ENCODE measurements around the gene RARA. TPM values are rescaled to one million over a fixed set of nuclear protein-coding genes. Genes with fewer than 3 reads are reported as not detected.

Gene RARA
- total RNA-seq, 1 experiment from 2014 or later: 35.1 TPM

DNA sequence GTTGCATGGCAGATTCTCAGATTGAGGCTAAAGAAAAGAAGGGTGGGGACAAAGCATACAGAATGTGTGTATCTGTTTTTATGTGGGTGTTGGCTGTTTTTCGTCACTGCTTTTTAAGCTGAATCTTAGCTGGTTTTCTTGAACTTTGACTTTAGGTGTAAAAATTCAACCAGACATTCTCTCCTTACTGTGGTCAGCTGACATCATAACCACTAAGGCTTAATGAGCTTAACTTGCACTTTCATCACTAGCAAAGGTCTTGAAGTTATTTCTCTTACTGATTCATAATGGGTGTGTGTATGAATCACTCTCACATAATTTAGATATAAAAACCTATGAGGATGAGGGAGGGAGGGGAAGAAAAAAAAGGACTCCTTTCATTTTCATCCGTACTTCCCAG lies 25.3 kb upstream of the RARA start (continued):
- TF ChIP-seq, protein P1, sequence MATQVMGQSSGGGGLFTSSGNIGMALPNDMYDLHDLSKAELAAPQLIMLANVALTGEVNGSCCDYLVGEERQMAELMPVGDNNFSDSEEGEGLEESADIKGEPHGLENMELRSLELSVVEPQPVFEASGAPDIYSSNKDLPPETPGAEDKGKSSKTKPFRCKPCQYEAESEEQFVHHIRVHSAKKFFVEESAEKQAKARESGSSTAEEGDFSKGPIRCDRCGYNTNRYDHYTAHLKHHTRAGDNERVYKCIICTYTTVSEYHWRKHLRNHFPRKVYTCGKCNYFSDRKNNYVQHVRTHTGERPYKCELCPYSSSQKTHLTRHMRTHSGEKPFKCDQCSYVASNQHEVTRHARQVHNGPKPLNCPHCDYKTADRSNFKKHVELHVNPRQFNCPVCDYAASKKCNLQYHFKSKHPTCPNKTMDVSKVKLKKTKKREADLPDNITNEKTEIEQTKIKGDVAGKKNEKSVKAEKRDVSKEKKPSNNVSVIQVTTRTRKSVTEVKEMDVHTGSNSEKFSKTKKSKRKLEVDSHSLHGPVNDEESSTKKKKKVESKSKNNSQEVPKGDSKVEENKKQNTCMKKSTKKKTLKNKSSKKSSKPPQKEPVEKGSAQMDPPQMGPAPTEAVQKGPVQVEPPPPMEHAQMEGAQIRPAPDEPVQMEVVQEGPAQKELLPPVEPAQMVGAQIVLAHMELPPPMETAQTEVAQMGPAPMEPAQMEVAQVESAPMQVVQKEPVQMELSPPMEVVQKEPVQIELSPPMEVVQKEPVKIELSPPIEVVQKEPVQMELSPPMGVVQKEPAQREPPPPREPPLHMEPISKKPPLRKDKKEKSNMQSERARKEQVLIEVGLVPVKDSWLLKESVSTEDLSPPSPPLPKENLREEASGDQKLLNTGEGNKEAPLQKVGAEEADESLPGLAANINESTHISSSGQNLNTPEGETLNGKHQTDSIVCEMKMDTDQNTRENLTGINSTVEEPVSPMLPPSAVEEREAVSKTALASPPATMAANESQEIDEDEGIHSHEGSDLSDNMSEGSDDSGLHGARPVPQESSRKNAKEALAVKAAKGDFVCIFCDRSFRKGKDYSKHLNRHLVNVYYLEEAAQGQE (IDR thresholded peaks at IDR 0.05; ENCODE audit: low read depth): no peak

DNA sequence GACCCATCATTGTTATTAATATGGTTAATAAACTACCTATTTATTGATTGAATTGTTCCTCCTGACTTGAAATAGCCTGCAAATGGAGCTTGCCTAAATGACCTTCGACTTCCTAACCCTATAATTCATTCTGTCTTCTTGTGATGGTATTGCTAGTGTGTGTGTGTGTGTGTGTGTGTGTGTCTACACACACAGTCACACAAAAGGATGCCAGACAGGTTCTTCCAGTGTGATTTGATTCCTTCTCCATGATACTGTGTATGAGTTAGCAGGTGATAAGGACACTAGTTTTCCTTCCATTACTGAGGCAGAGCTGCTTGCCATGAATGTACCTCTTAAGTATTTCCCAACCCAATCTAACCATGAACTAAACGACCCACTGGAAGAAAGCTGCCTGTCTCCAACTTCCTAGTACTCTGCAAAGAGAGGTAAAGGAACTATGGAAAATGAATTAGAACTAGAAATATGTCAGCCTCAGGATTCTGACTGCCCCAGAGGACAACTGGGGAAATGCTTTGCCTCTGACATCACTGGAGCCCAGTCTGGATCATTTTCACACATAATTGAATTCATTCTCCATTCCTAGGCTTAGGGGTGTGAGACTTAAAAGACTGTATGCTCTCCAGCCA lies 24.8 kb upstream of the RARA start:
- ATAC-seq (peak; percentile 25), DNase-seq (ENCODE audit: low read depth, low spot score) (peak; percentile 80)
- Histone ChIP-seq H3K79me2 (ENCODE audit: insufficient read depth, low read length) (peaks cover 15% of the 10 kb centered on the region), H4K20me1 (ENCODE audit: insufficient read depth) (no peaks in the 10 kb centered on the region), H3K27ac (ENCODE audit: low read depth, low read length) (peak overlapping the region; percentile 58), H3K9ac (ENCODE audit: low read length) (peak overlapping the region; percentile 53), H3K36me3 (ENCODE audit: control insufficient read depth in 1 of 2, insufficient read depth in 2 of 2, low read length in 2 of 2) (peaks cover 11 to 12% of the 10 kb centered on the region in 2 experiments; a peak in 3 of 4 replicates), H3K9me3 (ENCODE audit: control insufficient read depth in 1 of 2, insufficient read depth in 1 of 2, low read depth in 1 of 2, low read length in 2 of 2) (no peaks in the 10 kb centered on the region), H3K4me3 (replicated peaks in 1 of 2; ENCODE audit: low read depth in 1 of 2, low read length in 2 of 2) (peak overlapping the region in 1 of 2 experiments; percentile 47; a peak in 2 of 4 replicates), H3K4me1 (ENCODE audit: control insufficient read depth in 1 of 2, insufficient read depth in 2 of 2, low read length in 2 of 2) (peaks cover 40 to 51% of the 10 kb centered on the region in 2 experiments), H3K9me2 (ENCODE audit: insufficient read depth) (no peaks in the 10 kb centered on the region), H2AFZ (ENCODE audit: low read depth, low read length, poor library complexity, severe bottlenecking) (no peak overlapping the region), H3K4me2 (ENCODE audit: low read length) (peak overlapping the region; percentile 78), H3K27me3 (ENCODE audit: insufficient read depth, low read length) (no peaks in the 10 kb centered on the region)
- TF ChIP-seq POLR2AphosphoS5 (IDR thresholded peaks at IDR 0.05; ENCODE audit: low read depth, low read length) (peak; percentile 30; the same call in 1 of the 2 replicates), POLR2A (IDR thresholded peaks at IDR 0.05; ENCODE audit: borderline replicate concordance, extremely low read depth, insufficient read depth, insufficient read length) (no peak), SP1 (IDR thresholded peaks at IDR 0.05; ENCODE audit: low read depth) (peak; percentile 86), SIN3A (IDR thresholded peaks at IDR 0.05; ENCODE audit: low read depth) (peak; percentile 28; the same call in 1 of the 2 replicates), ZNF274 (IDR thresholded peaks at IDR 0.05; ENCODE audit: low read depth, low read length) (no peak), CEBPB (IDR thresholded peaks at IDR 0.05; ENCODE audit: low read depth) (peak; percentile 12), RAD21 (IDR thresholded peaks at IDR 0.05; ENCODE audit: low read depth) (no peak; the same call in 1 of the 2 replicates), FOSL1 (IDR thresholded peaks at IDR 0.05; ENCODE audit: low read depth) (peak; percentile 55), CBX3 (IDR thresholded peaks at IDR 0.05; ENCODE audit: low read depth) (peak; percentile 62; the same call in 1 of the 2 replicates), YY1 (IDR thresholded peaks at IDR 0.05; ENCODE audit: extremely low read depth, insufficient replicate concordance, low read depth, low read length) (peak; percentile 40), SRF (IDR thresholded peaks at IDR 0.05; ENCODE audit: low read depth) (peak; percentile 43)
- TF ChIP-seq, protein P2, sequence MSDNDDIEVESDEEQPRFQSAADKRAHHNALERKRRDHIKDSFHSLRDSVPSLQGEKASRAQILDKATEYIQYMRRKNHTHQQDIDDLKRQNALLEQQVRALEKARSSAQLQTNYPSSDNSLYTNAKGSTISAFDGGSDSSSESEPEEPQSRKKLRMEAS (IDR thresholded peaks at IDR 0.05): peak; percentile 36
- TF ChIP-seq, protein P3, sequence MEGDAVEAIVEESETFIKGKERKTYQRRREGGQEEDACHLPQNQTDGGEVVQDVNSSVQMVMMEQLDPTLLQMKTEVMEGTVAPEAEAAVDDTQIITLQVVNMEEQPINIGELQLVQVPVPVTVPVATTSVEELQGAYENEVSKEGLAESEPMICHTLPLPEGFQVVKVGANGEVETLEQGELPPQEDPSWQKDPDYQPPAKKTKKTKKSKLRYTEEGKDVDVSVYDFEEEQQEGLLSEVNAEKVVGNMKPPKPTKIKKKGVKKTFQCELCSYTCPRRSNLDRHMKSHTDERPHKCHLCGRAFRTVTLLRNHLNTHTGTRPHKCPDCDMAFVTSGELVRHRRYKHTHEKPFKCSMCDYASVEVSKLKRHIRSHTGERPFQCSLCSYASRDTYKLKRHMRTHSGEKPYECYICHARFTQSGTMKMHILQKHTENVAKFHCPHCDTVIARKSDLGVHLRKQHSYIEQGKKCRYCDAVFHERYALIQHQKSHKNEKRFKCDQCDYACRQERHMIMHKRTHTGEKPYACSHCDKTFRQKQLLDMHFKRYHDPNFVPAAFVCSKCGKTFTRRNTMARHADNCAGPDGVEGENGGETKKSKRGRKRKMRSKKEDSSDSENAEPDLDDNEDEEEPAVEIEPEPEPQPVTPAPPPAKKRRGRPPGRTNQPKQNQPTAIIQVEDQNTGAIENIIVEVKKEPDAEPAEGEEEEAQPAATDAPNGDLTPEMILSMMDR (IDR thresholded peaks at IDR 0.05 in 2 of 3, conservative IDR thresholded peaks at IDR 0.05 in 1 of 3; ENCODE audit: borderline replicate concordance in 1 of 3, insufficient read depth in 1 of 3, low read depth in 2 of 3, low read length in 2 of 3): peak in 2 of 3 experiments; percentile 35 to 53; a peak in 4 of 6 replicates
- POLR2A ChIA-PET: interaction anchor here (0.5 to 1.9 kb wide), 3 partner anchors 82 to 184 kb away, joined by 3 to 6 read pairs (median 3); partner anchors contain the start of gene NR1D1
- intact Hi-C loops (cut with micrococcal nuclease): no loop called here
- no TSS peak for BruUV-seq (replicated peaks)
- RAD21 ChIA-PET (ENCODE audit: low non-redundant PET in 1 of 2, low total read pairs in 2 of 2, uncharacterized antibody in 2 of 2, unreplicated experiment in 2 of 2): no interaction called here
- CTCF ChIA-PET: interaction anchor here (1.9 kb wide), 1 partner anchor 171 kb away, joined by 9 read pairs; no protein-coding TSS in a partner anchor

Data from HCT116 (cell line).